Thyroid gland (tissue), 4 donors: Measurements from ENCODE around the gene KIFBP.

ENCODE experiments used
- POLR2A ChIP-seq, 2 donors: fragments of 450-650 bp; IDR thresholded peaks; one replicate each; pipeline ENCODE4 v1.6.1; 2017; ENCODE audit warnings: antibody characterized with exemption in 2 of 2, mild to moderate bottlenecking in 2 of 2, moderate library complexity in 1 of 2
- TF ChIP-seq, protein P1 (sequence below), 6 experiments: fragments of 200-600 bp in 3 of 6; fragments of 450-650 bp in 3 of 6; sonication (generic) in 3 of 6; IDR thresholded peaks; one replicate each; pipeline ENCODE4 v1.5.1; 2016 to 2019; ENCODE audit warnings: antibody characterized with exemption in 6 of 6, mild to moderate bottlenecking in 2 of 6, inconsistent platforms in 1 of 6, moderate library complexity in 1 of 6

DNA sequence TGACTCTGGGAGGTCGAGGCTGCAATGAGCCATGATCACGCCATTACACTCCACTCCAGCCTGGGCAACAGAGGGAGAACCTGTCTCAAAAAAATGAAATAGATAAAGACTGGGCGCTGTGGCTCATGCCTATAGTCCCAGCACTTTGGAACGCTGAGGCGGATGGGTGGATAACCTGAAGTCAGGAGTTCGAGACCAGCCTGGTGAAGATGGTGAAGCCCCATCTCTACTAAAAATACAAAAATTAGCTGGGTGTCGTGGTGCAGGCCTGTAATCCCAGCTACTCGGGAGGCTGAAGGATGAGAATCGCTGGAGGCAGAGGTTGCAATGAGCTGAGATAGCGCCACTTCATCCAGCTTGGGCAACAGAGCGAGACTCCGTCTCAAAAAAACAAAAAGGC is 33.7 kb upstream of the KIFBP start:
- TF ChIP-seq, protein P1, sequence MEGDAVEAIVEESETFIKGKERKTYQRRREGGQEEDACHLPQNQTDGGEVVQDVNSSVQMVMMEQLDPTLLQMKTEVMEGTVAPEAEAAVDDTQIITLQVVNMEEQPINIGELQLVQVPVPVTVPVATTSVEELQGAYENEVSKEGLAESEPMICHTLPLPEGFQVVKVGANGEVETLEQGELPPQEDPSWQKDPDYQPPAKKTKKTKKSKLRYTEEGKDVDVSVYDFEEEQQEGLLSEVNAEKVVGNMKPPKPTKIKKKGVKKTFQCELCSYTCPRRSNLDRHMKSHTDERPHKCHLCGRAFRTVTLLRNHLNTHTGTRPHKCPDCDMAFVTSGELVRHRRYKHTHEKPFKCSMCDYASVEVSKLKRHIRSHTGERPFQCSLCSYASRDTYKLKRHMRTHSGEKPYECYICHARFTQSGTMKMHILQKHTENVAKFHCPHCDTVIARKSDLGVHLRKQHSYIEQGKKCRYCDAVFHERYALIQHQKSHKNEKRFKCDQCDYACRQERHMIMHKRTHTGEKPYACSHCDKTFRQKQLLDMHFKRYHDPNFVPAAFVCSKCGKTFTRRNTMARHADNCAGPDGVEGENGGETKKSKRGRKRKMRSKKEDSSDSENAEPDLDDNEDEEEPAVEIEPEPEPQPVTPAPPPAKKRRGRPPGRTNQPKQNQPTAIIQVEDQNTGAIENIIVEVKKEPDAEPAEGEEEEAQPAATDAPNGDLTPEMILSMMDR (IDR thresholded peaks at IDR 0.05): no peak
- TF ChIP-seq POLR2A (IDR thresholded peaks at IDR 0.05): no peak
